SK-N-DZ (cell line): ENCODE data around the gene PRPH.
"Not testable (repeated sequence)": the region's sequence is repeated elsewhere in the genome, so short reads cannot be mapped to it uniquely, and the experiment has no call there.

Experiments used
- DNase-seq: peaks from one replicate; pipeline ENCODE4 v3.0.0-alpha.2; 2015; ENCODE audit warnings: low spot score

PRPH gene

DNA sequence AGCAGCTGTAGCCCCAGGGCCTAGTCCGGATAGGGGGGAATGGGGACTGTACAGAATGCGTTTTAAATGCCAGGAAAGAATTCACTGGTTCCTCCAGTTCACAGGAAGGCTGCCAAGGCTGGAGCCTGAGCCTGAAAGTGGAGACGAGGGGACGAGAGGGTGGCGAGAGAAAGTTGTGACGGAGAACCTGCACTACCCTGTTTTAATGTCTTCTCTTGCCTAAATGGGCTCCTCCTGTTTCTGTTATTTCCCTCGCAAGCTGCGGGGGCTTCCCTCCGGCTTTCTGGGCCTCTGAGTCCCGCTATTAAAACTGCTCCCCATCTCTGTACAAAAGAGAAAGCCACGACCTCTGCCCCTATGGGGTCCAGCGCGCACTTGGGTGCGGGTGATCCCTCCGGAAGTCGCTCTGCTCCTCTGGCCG, 37.5 kb downstream of the PRPH start:
- DNase-seq: no peak

DNA sequence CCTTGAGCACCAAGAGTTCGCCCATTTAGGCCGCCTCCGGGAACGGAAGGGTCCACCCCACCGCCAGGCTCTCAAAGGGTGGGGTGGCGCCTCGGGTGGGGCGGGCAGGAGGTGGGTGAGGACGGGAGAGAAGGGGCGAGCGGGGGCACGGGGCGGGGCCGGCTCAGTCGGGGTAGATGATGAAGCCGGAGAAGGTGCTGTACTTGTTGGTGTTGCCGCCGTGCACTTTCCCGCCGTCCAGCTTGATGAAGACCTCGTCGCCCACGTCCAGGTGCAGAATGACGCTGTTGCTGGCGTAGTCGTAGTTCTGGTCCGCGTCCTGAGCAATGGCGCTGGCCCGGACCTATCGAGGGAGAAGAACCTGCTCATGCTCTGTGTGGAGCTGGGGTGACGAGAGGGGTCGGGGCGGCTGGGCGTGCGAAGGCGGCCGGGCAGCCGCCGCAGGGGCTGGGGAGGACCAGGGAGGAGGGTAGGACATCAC, 38.0 kb downstream of the PRPH start:
- no peak for DNase-seq

DNA sequence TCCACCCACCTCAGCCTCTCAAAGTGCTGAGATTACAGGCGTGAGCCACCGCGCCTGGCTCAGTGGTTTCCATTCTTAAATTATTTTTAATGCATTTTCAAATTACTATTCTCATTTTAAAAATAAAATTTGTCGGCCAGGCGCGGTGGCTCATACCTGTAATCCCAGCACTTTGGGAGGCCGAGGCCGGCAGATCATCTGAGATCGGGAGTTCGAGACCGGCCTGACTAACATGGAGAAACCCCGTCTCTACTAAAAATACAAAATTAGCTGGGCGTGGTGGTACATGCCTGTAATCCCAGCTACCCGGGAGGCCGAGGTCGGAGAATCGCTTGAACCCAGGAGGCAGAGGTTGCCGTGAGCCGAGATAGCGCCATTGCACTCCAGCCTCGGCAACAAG, 38.8 kb downstream of the PRPH start:
- DNase-seq: not testable (repeated sequence)

DNA sequence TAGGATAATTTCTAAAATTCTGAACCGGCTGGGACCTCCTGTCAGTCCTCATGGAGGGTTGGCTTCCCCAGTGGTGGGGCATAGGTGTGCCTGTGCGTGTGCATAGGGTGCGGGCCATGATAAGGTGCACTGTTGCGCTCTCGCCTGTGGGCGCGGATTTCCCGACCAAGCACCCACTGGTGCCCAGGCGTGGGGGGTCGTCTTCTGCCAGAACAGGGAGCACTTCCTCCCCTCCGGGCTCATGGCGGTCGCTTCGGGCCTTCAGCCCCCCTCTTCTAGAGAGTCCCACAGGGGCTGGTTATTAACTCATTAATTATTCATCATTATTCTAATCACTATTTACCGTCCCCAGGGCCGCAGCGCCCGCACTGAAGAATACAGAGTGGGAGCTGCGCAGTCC, 39.3 kb downstream of the PRPH start:
- no peak for DNase-seq

GRCh38 chr12:49334681-49335080, 39.7 kb downstream of the PRPH start:
- DNase-seq: no peak

- no peak for DNase-seq
Measured at GRCh38 chr12:49335118-49335954, 40.4 kb downstream of the PRPH start.

- DNase-seq: no peak
Measured at GRCh38 chr12:49335955-49336644, 41.2 kb downstream of the PRPH start.

DNA sequence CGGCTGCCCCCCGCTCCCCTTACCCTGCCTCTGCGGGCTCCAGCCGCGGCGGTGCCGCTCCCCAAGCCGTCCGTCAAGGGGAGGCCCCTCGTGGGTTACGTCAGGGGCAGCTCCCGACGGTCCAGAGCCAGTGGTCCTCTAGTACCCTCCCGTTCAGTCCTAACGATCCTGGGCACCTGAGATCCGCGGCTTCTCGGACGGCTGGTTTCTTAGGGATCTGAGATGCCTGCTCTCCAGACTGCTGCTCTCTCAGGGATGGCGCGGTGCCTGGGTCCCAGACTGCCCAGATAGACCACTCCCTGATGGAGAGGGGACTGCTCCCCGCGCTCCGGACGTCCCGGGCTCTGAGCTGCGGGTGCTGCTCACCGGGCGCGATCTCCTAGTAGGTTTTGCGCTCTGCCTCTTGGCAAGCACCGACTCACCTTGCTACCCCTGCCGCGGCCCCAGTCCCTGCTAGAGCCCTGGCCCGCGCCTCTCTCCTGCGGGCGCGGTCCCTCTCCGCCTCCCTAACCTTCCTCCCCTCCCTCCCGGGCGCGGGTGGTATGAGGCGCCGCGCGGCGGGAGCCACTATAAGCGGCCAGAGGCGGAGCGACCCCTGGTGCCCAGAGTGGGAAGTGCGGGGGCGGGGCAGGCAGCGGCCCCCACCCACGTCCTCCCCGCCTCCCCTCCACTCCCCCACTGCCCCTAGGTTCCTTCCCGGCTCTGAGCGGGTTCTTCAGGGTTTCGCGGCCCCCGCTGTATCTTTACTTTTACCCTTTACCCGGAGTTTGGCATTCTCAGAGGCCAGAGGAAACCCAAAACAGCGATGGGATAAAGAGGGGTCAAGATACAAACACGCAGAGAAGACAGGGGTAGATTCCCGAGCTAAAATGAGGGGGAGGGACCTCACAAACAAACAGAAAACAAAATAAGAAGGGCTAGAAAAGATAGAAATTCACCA, 42.0 kb downstream of the PRPH start, which contains the start of gene C1QL4:
TSS of gene C1QL4 (minus strand) at position 544 of the 940 bp plus-strand sequence. CDS start 711 bp downstream, outside the sequence.
- DNase-seq: peak; percentile 82

- DNase-seq: no peak
Measured at GRCh38 chr12:49338830-49339463, 44.0 kb downstream of the PRPH start.

GRCh38 chr12:49339464-49339861, 44.5 kb downstream of the PRPH start:
- no peak for DNase-seq

GRCh38 chr12:49340095-49340870, 45.3 kb downstream of the PRPH start:
- DNase-seq: no peak

DNA sequence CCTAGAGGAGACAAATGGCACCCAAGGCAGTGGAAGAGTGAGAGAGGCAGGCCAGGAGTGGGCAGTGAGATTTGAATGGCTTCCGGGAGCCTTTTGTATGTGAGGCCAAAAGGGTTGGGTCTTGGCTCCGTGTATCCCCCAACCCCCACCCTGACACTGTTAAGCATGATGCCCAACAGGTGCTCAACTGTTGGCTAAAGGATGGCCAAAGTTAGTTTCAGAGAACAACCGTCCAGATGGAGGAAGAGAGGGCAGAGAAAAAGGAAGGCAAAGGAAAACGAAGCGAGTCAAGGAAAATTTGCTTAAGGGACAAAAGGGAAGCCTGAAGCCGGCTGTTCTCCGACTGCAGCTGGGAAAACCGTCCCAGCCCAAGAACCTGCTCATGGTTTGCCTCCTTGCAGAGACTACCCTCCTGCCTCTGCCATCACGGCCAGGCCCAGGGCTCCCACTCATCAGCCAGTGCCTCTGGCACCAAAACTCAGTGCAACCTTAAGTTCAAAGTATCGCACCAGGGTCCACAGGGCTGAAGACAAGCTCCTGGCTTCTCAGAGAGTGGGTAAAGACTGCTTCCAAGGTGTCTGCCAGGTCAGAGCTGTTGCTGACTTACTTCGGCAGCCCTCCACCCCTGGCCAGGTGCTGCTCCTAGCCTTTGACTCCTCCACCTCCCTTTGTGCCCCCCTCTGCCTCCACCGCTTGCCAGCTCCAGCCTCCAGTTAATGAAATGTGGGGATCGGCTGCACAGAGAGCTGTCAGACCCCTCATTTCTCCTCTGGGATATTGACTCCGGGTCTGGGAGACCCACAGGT, 46.2 kb downstream of the PRPH start:
- no peak for DNase-seq

DNA sequence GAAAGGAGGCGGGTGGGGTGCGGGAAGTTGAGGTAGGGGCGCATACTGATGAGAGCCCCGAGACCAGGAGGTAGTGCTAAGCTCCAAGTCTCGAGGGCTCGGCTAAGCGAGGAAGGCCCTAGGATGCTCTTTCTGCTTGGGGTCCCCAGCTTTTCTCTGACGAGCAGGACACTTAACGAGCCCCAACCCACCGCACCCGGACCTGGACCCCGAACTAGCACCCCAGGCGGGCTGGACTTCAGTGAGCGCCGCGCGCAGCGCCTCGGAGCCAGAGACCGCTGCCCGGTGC, 46.8 kb downstream of the PRPH start:
- DNase-seq: no peak

DNA sequence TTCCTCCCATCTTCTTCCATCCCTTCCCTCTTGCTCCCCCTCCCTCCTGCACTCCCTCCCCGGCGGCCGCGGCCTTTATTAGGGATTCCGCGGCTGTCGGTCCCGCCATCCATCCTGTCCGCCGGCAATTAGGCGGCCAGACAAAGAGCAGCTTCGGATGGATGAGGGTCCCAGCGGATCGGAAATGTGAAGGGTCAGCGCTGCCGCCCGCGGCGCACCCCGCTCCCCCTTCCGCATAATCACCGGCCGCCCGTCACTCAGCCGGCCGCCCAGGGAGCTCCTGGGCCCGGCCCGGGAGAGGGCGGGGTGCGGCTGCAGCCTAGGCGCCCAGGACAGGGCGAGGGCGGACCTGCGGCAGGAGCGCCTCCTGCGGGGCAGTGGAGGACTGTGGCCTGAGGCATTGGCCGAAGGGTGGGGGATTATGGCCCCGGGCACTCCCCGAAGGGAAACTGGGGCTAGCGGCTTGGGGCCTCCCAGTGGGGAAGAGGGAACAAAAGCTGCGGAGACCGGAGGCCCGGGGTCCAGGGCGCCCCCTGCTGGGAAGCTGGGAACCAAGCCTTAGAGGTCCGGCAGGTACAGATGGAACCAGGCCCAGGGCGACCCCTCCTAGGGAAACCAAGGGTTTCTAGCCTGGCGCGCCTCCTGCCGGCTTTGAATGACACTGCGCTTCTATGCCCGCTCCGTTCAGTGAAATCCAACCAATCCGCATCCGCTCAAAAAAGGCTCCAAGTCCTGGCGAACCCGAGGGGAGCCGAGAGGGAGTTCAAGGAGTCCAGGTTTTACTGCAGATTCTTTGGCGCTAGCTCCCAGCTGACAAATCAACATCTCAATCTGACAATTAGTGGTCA, 47.3 kb downstream of the PRPH start:
- DNase-seq: peak; percentile 96

- no peak for DNase-seq
Measured at GRCh38 chr12:49342914-49343731, 48.2 kb downstream of the PRPH start.

DNA sequence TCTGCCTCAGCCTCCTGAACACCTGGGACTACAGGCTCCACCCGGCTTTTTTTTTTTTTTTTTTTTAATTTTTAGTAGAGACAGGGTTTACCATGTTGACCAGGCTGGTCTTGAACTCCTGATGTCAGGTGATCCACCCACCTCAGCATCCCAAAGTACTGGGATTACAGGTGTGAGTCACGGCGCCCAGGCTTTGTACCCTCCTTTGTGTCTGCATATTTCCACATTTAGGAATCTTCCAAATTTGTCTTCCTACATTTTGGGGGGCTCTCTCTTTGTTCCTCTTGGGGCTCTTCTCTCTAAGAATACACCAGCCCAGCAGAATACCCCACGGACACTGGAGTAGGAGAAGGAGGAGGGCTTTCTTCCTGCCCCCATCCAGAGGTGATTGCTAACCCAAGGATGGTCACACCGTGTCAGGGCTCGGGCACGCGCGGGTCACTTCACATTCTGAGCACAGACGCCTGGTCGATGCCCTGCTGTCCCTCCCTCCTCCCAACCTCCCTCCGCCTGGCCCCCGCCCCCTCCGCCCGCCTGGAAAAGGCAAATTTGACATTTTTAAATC, 49.6 kb downstream of the PRPH start:
- no peak for DNase-seq

- DNase-seq: no peak
Measured at GRCh38 chr12:49345051-49345824, 50.3 kb downstream of the PRPH start.
